Measurements from ENCODE around the gene KDM4D.

GRCh38 chr11:94972700-94973098 lies 810 bp upstream of the KDM4D start:
- no peak for TF ChIP-seq CTCF (conservative IDR thresholded peaks at IDR 0.05; ENCODE audit: low read depth, low read length)
- no peak for TF ChIP-seq ELK1 (IDR thresholded peaks at IDR 0.05; ENCODE audit: borderline replicate concordance, low read depth, low read length)
- no peak for TF ChIP-seq RCOR1 (IDR thresholded peaks at IDR 0.05; ENCODE audit: insufficient replicate concordance, low read length)
